IMR-90 (cell line): ENCODE measurements around the gene CLTCL1. TPM values are rescaled to one million over a fixed set of nuclear protein-coding genes. Genes with fewer than 3 reads are reported as not detected.

Experiments
- ATAC-seq: fragments of 200-7000 bp; cut with Tn5 transposase; 2 replicates; pipeline ENCODE4 v1.9.1; 2020; ENCODE audit warnings: low read depth, mild to moderate bottlenecking, moderate library complexity
- BruUV-seq: library from RNA; stranded (reverse); fragments of 400-500 nt; replicated peaks from 2 replicates; lab custom pipeline; 2021; lab: Mats Ljungman, UMichigan
- CTCF ChIA-PET: fragments of 300-600 bp; formaldehyde crosslinking; extraction: SDS; loops from one replicate; lab custom pipeline; 2021; ENCODE audit warnings: antibody characterized with exemption; lab: Yijun Ruan, JAX
- POLR2A ChIA-PET: fragments of 300-600 bp; sonication (Branson Sonifier 250); formaldehyde crosslinking; loops from one replicate; lab custom pipeline; 2022; ENCODE audit warnings: antibody characterized with exemption; ENCODE audit not compliant: unreplicated experiment; lab: Charles Lee
- DNase-seq: peaks from one replicate; pipeline ENCODE4 v3.0.0; 2013
- H2AFZ ChIP-seq: replicated peaks from 2 replicates; pipeline ENCODE3; 2013; ENCODE audit warnings: low read length, mild to moderate bottlenecking; ENCODE audit not compliant: poor library complexity
- H2AK5ac ChIP-seq: 2 replicates; pipeline ENCODE4 v1.6.1; 2013; ENCODE audit warnings: low read depth, low read length, inconsistent platforms
- H2AK9ac ChIP-seq: replicated peaks from 2 replicates; pipeline ENCODE3; 2013; ENCODE audit warnings: mild to moderate bottlenecking, low read depth, low read length, moderate library complexity; ENCODE audit not compliant: poor library complexity
- H2BK120ac ChIP-seq: 2 replicates; pipeline ENCODE4 v1.6.1; 2013; ENCODE audit warnings: low read depth, low read length, inconsistent platforms
- H2BK15ac ChIP-seq: 3 replicates; pipeline ENCODE4 v1.6.1; 2013; ENCODE audit warnings: low read depth, low read length, inconsistent platforms
- H2BK20ac ChIP-seq: 2 replicates; pipeline ENCODE4 v1.6.1; 2013; ENCODE audit warnings: low read depth, mild to moderate bottlenecking, inconsistent platforms, low read length, moderate library complexity
- H2BK5ac ChIP-seq: 2 replicates; pipeline ENCODE4 v1.6.1; 2013; ENCODE audit warnings: mild to moderate bottlenecking, low read depth, low read length, inconsistent platforms; ENCODE audit not compliant: poor library complexity, severe bottlenecking
- H3K14ac ChIP-seq: replicated peaks from 2 replicates; pipeline ENCODE4 v1.6.1; 2013; ENCODE audit warnings: low read depth, low read length, inconsistent platforms
- H3K18ac ChIP-seq: 2 replicates; pipeline ENCODE4 v1.6.1; 2013; ENCODE audit warnings: low read depth, low read length, control low read depth
- H3K23ac ChIP-seq: 2 replicates; pipeline ENCODE4 v1.6.1; 2013; ENCODE audit warnings: low read depth, low read length, inconsistent platforms
- H3K27ac ChIP-seq: 2 replicates; pipeline ENCODE4 v1.5.1; 2013; ENCODE audit warnings: mild to moderate bottlenecking, control low read depth, low read length; ENCODE audit not compliant: insufficient read depth
- H3K27me3 ChIP-seq: 2 replicates; pipeline ENCODE4 v1.6.1; 2013; ENCODE audit warnings: low read length; ENCODE audit not compliant: control insufficient read depth, insufficient read depth
- H3K36me3 ChIP-seq: 2 replicates; pipeline ENCODE4 v1.6.1; 2013; ENCODE audit warnings: low read length, mixed read lengths; ENCODE audit not compliant: control insufficient read depth, insufficient read depth
- H3K4ac ChIP-seq: 2 replicates; pipeline ENCODE4 v1.6.1; 2013; ENCODE audit warnings: low read depth, low read length, inconsistent platforms
- H3K4me1 ChIP-seq: 2 replicates; pipeline ENCODE4 v1.6.1; 2013; ENCODE audit warnings: low read length, mixed read lengths; ENCODE audit not compliant: control insufficient read depth, insufficient read depth
- H3K4me2 ChIP-seq: 2 replicates; pipeline ENCODE4 v1.6.1; 2013; ENCODE audit warnings: low read depth, mild to moderate bottlenecking, control low read depth, low read length, moderate library complexity
- H3K4me3 ChIP-seq: 2 replicates; pipeline ENCODE4 v1.5.1; 2013; ENCODE audit warnings: low read depth, mild to moderate bottlenecking, control low read depth, low read length, moderate library complexity; ENCODE audit not compliant: insufficient read depth
- H3K56ac ChIP-seq: 2 replicates; pipeline ENCODE4 v1.6.1; 2013; ENCODE audit warnings: low read length, inconsistent platforms; ENCODE audit not compliant: insufficient read depth; ENCODE audit errors: extremely low read depth
- H3K79me1 ChIP-seq, 2 experiments: 2 replicates each; pipeline ENCODE4 v1.6.1; 2013; ENCODE audit warnings: low read length in 2 of 2, inconsistent platforms in 1 of 2, low read depth in 1 of 2
- H3K9ac ChIP-seq: 2 replicates; pipeline ENCODE4 v1.6.1; 2013; ENCODE audit warnings: low read depth, low read length, control low read depth
- H3K9me1 ChIP-seq: 2 replicates; pipeline ENCODE4 v1.6.1; 2013; ENCODE audit warnings: low read length, inconsistent platforms; ENCODE audit not compliant: insufficient read depth
- H3K9me3 ChIP-seq: 2 replicates; pipeline ENCODE4 v1.6.1; 2013; ENCODE audit warnings: low read length; ENCODE audit not compliant: control insufficient read depth, insufficient read depth
- H4K20me1 ChIP-seq: 2 replicates; pipeline ENCODE4 v1.6.1; 2013; ENCODE audit warnings: low read length, inconsistent platforms; ENCODE audit not compliant: insufficient read depth
- H4K5ac ChIP-seq: 2 replicates; pipeline ENCODE4 v1.6.1; 2013; ENCODE audit warnings: mild to moderate bottlenecking, low read depth, low read length, control low read depth
- H4K8ac ChIP-seq, 2 experiments: 2 replicates each; pipeline ENCODE4 v1.6.1; 2013; ENCODE audit warnings: low read depth in 2 of 2, low read length in 2 of 2, control low read depth in 1 of 2, inconsistent platforms in 1 of 2
- H4K91ac ChIP-seq: 2 replicates; pipeline ENCODE4 v1.6.1; 2013; ENCODE audit warnings: low read depth, low read length, inconsistent platforms; ENCODE audit not compliant: insufficient read depth
- CEBPB ChIP-seq: IDR thresholded peaks from 2 replicates; pipeline ENCODE4 v1.6.1; 2012; ENCODE audit warnings: low read depth, low read length, improper control_type of control experiment
- CHD1 ChIP-seq: IDR thresholded peaks from 2 replicates; pipeline ENCODE4 v1.6.1; 2012; ENCODE audit warnings: low read depth, low read length, improper control_type of control experiment
- ELK1 ChIP-seq: fragments of 150-350 bp; IDR thresholded peaks from 2 replicates; pipeline ENCODE4 v1.6.1; 2016; ENCODE audit warnings: low read depth, mild to moderate bottlenecking, low read length, moderate library complexity, borderline replicate concordance
- FOS ChIP-seq: fragments of 150-350 bp; IDR thresholded peaks from 2 replicates; pipeline ENCODE4 v1.6.1; 2016; ENCODE audit warnings: low read depth, low read length
- MAFK ChIP-seq: IDR thresholded peaks from 2 replicates; pipeline ENCODE4 v1.6.1; 2012; ENCODE audit warnings: low read depth, low read length, improper control_type of control experiment
- MXI1 ChIP-seq: IDR thresholded peaks from 2 replicates; pipeline ENCODE4 v1.6.1; 2012; ENCODE audit warnings: low read depth, mild to moderate bottlenecking, low read length, moderate library complexity, borderline replicate concordance
- POLR2A ChIP-seq: IDR thresholded peaks from 2 replicates; pipeline ENCODE4 v1.6.1; 2012; ENCODE audit warnings: mild to moderate bottlenecking, low read depth, low read length
- RCOR1 ChIP-seq: IDR thresholded peaks from 2 replicates; pipeline ENCODE4 v1.6.1; 2012; ENCODE audit warnings: mild to moderate bottlenecking, low read length, improper control_type of control experiment; ENCODE audit not compliant: insufficient replicate concordance
- SMC3 ChIP-seq: fragments of 150-350 bp; IDR thresholded peaks from 2 replicates; pipeline ENCODE4 v1.6.1; 2016; ENCODE audit warnings: low read depth, mild to moderate bottlenecking, antibody characterized with exemption, low read length, moderate library complexity
- WGBS, 2 experiments: methylation state at CpG; one replicate each; pipeline versions ENCODE4 v1.1.5 to v1.1.7; 2013; ENCODE audit warnings: missing lambda C conversion rate in 2 of 2; ENCODE audit not compliant: insufficient read length in 1 of 2; ENCODE audit errors: extremely low coverage in 2 of 2; 5-methylcytosine and 5-hydroxymethylcytosine counted together
- dilution Hi-C: fragments of 300-500 bp; cut with HindIII; formaldehyde crosslinking; loops from one replicate; pipeline ENCODE4 v1.14.3; 2018; ENCODE audit warnings: low sequenced_read_pairs; ENCODE audit not compliant: unreplicated experiment
- in situ Hi-C: fragments of 300-500 bp; cut with MboI; formaldehyde crosslinking; loops from 3 replicates; pipeline ENCODE4 v1.14.3; 2019; ENCODE audit warnings: low sequenced_read_pairs, inconsistent platforms, mixed read lengths
- intact Hi-C: fragments of 100-400 bp; cut with micrococcal nuclease; formaldehyde crosslinking; loops from 2 replicates; pipeline ENCODE4 v1.10.0; 2022
- polyA plus RNA-seq, 3 experiments: library from polyadenylated mRNA; depleted of rRNA; stranded (reverse); fragments of >200 nt; gene quantifications; 2 replicates each; pipeline ENCODE4 v1.2.3, GENCODE V29; 2012; ENCODE audit warnings: low replicate concordance in 1 of 3
- total RNA-seq: library from RNA; depleted of rRNA; stranded (reverse); fragments of >200 nt; gene quantifications from 2 replicates; pipeline ENCODE4 v1.2.3, GENCODE V29; 2012

The CLTCL1 gene
- total and polyA plus RNA-seq, 2 of the 4 experiments (the other 2 are of a cell fraction), result 6.2 to 8.1 TPM

GRCh38 chr22:19197997-19198865 lies 93.3 kb downstream of the CLTCL1 start (continued):
- TF ChIP-seq SMC3 (no peak), POLR2A (no peak)

GRCh38 chr22:19196841-19197612 lies 94.5 kb downstream of the CLTCL1 start:
- in situ Hi-C loops, result no loop called here

More at GRCh38 chr22:19196841-19197612, 94.5 kb downstream of the CLTCL1 start:
- no peaks in the 10 kb centered on the region for H3K79me1 ChIP-seq
- DNase-seq (no peak), ATAC-seq (no peak)
- intact Hi-C loops (no loop called here), dilution Hi-C loops (no loop called here)
- peaks cover 14% of the 10 kb centered on the region; the same call in 1 of the 2 replicates for H3K36me3 ChIP-seq
- H2BK5ac ChIP-seq, result no peak overlapping the region
- WGBS, 2 experiments, result 77% methylated on average over 7 of the region's 11 CpGs; no CpG with 5 or more reads in 1 of the 2 experiments
- no peak overlapping the region for H3K23ac ChIP-seq
- H3K27ac ChIP-seq, result no peak overlapping the region
- H3K9me1 ChIP-seq, result peaks cover 13% of the 10 kb centered on the region
- H3K14ac ChIP-seq, result no peak overlapping the region
- ChIA-PET CTCF (no interaction called here), POLR2A (no interaction called here)
- no peak overlapping the region for H2BK20ac ChIP-seq
- no peak overlapping the region for H3K9ac ChIP-seq
- H3K18ac ChIP-seq, result no peak overlapping the region
- H2AFZ ChIP-seq, result no peak overlapping the region
- no peak overlapping the region for H2AK9ac ChIP-seq
- no peak overlapping the region for H3K4me2 ChIP-seq
- H3K4ac ChIP-seq, result no peak overlapping the region
- no peak for TF ChIP-seq FOS
- TF ChIP-seq MAFK, result no peak
- TF ChIP-seq RCOR1, result no peak
- no peak for TF ChIP-seq POLR2A
- TF ChIP-seq CEBPB, result no peak
- no peak for TF ChIP-seq CHD1
- no peak for TF ChIP-seq ELK1
- TF ChIP-seq MXI1, result no peak
- no peak overlapping the region for H2BK120ac ChIP-seq
- no peaks in the 10 kb centered on the region for H3K9me3 ChIP-seq
- H3K4me1 ChIP-seq, result no peaks in the 10 kb centered on the region
- H4K5ac ChIP-seq, result no peak overlapping the region
- no peak overlapping the region for H3K56ac ChIP-seq
- BruUV-seq, result no TSS peak
- H4K20me1 ChIP-seq, result no peaks in the 10 kb centered on the region
- H4K8ac ChIP-seq, result no peak overlapping the region
- no peak overlapping the region for H3K4me3 ChIP-seq
- no peak overlapping the region for H4K91ac ChIP-seq
- H3K27me3 ChIP-seq, result no peaks in the 10 kb centered on the region
- no peak overlapping the region for H2BK15ac ChIP-seq
- H2AK5ac ChIP-seq, result no peak overlapping the region
